C4-2B (cell line): ENCODE measurements around the gene RSRC1.
"Not testable (repeated sequence)": the region's sequence is repeated elsewhere in the genome, so short reads cannot be mapped to it uniquely, and the experiment has no call there.

Source experiments
- CTCF ChIP-seq: fragments of 450-650 bp; conservative IDR thresholded peaks from 2 replicates; pipeline ENCODE4 v1.5.1; 2017; ENCODE audit warnings: mild to moderate bottlenecking
- ZFX ChIP-seq: fragments of 450-650 bp; IDR thresholded peaks from 2 replicates; pipeline ENCODE4 v1.6.1; 2017

- TF ChIP-seq CTCF, ZFX: not testable (repeated sequence)
These were observed 231.1 kb downstream of the RSRC1 start for GRCh38 chr3:158340951-158341350.
